Measurements from ENCODE around the gene ASB16. TPM values are rescaled to one million over a fixed set of nuclear protein-coding genes. Genes with fewer than 3 reads are reported as not detected.

ASB16 gene
- total and polyA plus RNA-seq, 10 of the 15 experiments (the other 5 are each of a cell fraction or from before 2014, with no cell fraction given) = 0.07 to 1.1 (median 0.44) TPM; not detected in 5

DNA sequence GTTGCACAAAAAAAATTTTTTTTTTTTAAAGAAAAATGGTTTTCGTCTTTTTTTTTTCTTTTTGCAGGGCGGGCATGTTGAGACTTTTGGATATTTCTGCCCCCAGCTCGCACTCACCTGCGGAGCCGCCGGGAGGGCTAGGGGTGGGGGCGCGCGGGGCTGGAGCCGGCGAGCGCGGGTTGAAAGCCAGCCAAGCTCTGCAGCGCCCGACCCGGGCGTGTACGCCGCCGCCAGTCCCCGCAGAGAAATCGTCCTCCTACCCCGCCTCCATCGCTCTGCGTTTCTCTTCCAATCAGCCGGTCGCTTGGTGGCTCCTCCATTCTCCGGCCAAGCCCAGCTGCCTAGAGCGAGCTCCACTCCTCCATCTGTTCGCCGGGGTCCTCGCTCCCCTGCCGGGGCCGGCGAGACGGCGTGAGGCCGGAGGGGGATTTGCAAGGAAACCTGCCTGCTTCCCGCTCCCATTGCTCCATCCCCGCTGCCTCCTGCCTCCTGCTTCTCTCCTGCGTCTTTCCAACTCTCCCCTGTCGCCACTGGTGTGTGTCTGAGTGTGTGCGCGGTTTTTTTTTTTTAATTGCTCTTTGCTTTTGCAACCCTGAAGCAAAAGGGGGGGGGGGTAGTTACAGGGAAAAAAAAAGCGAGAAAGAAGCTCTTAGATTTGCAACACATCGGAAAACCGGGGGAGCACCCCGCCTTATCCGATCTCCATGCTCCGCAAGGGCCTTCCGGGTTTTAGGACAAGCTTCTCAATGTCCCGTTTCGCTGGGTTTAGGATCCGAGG is 50.8 kb downstream of the ASB16 start (continued):
- TF ChIP-seq SKIL (IDR thresholded peaks at IDR 0.05; ENCODE audit: low read depth, poor library complexity, severe bottlenecking) = no peak
- TF ChIP-seq LARP7 (IDR thresholded peaks at IDR 0.05) = 0 out of 2 replicates have a peak, but pooled peaks have one; percentile 24
- no peak for TF ChIP-seq STAT3 (IDR thresholded peaks at IDR 0.05; ENCODE audit: low read depth, low read length)
- TF ChIP-seq MYB (IDR thresholded peaks at IDR 0.05; ENCODE audit: borderline replicate concordance, low read depth, low read length) = no peak
- peak; percentile 63 for TF ChIP-seq POLR2A (IDR thresholded peaks at IDR 0.05; ENCODE audit: low read depth, low read length)
- peak; percentile 6 for TF ChIP-seq RUNX3 (IDR thresholded peaks at IDR 0.05; ENCODE audit: low read length)
- TF ChIP-seq, protein P1, sequence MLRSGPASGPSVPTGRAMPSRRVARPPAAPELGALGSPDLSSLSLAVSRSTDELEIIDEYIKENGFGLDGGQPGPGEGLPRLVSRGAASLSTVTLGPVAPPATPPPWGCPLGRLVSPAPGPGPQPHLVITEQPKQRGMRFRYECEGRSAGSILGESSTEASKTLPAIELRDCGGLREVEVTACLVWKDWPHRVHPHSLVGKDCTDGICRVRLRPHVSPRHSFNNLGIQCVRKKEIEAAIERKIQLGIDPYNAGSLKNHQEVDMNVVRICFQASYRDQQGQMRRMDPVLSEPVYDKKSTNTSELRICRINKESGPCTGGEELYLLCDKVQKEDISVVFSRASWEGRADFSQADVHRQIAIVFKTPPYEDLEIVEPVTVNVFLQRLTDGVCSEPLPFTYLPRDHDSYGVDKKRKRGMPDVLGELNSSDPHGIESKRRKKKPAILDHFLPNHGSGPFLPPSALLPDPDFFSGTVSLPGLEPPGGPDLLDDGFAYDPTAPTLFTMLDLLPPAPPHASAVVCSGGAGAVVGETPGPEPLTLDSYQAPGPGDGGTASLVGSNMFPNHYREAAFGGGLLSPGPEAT (IDR thresholded peaks at IDR 0.05; ENCODE audit: low read depth) = 0 out of 2 replicates have a peak, but pooled peaks have one; percentile 9
- peak; percentile 73; the same call in 1 of the 2 replicates for TF ChIP-seq MTA3 (IDR thresholded peaks at IDR 0.05; ENCODE audit: borderline replicate concordance, low read length)
- no peak for TF ChIP-seq IRF3 (IDR thresholded peaks at IDR 0.05)
- TF ChIP-seq PML (IDR thresholded peaks at IDR 0.05; ENCODE audit: low read length) = 0 out of 2 replicates have a peak, but pooled peaks have one; percentile 31
